ENCODE measurements around the gene PCNA.

The PCNA gene

GRCh38 chr20:5119435-5120184 lies at the start of gene PCNA:
PCNA (minus strand) TSS chr20:5119958; CDS start chr20:5119798, 160 bp downstream.
- DNase-seq (ENCODE audit: low spot score) = peak; percentile 95

DNA sequence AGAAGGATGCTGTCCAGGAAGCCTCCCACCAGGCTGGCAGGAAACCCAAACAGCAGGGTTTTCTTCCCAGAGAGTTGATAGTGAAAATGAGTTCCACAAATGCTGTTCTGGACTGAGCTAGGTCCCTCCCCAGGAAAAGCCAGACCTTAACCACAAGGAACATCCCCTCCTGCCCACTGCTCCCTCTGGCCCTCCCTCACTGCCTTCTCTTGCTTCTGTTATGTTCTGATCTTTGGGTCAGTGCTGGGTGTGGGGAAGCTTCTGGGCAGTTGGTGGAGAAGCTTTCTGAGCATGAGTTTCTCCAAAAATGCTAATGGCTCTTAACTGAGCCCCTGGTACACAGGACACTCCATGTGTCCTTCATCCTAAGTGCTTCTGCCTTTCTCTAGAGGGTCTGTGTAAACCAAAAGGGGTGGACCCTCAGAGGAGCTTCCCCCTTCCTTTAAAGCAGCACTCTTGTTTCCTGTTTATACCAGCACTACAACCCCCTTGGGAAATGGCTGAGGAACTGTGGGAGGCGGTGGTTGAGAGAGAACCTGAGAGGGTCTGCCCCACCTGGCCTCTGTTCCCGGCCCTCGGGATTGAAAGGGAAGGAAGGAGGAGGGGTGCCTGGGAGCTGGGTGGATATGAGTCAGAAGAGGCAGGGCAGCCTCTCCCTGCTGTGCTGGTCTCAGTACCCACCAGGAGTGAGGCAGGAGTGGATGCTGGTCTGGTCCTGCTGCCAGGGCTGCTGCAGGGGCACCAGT lies 49.1 kb upstream of the PCNA start:
- no peak for DNase-seq (ENCODE audit: low spot score)

DNA sequence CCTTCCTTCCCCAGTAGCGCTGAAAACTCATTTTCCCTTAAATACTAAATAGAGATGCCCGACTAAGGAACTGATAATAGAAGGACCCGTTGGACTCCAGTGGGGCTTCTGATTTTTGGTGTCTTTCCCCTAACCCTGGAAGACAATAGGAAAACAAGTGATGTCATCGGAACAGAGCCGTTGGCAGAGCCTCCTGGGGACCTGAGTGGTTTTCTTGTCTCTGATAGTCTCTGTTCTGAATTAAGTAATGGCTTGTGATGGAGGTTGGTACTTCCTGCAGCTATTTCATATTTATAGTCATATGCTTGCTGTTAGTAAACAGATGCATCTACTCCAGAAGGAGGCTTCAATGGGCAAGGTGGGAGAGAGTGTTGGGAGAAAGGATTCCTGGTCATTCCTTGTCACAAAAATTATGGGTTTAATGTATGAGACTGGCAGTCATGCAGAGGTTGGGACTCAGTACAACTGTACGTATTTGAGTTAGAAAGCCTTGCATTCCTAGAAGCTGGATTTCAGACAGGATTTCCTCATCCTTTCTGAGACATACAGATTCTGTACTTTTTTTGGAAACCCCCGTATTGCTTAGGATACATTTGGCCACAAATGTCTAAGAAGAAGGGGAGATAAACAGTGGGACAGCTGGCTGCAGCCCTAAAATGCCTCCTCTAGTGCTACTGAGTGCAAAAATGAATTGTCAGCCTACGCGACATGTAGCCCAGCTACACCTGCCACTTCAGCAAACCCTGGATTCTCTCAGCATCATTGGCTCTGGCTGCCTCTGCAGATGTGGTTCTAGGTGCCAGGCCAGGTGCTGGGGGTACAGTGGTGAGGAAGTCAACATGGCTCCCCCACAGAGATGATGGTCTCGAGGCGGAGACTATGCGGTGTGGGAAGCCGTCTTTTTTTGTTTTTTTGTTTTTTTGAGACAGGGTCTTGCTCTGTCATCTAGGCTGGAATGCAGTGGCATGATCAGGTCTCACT lies 45.2 kb upstream of the PCNA start:
- DNase-seq (ENCODE audit: low spot score) = no peak

DNA sequence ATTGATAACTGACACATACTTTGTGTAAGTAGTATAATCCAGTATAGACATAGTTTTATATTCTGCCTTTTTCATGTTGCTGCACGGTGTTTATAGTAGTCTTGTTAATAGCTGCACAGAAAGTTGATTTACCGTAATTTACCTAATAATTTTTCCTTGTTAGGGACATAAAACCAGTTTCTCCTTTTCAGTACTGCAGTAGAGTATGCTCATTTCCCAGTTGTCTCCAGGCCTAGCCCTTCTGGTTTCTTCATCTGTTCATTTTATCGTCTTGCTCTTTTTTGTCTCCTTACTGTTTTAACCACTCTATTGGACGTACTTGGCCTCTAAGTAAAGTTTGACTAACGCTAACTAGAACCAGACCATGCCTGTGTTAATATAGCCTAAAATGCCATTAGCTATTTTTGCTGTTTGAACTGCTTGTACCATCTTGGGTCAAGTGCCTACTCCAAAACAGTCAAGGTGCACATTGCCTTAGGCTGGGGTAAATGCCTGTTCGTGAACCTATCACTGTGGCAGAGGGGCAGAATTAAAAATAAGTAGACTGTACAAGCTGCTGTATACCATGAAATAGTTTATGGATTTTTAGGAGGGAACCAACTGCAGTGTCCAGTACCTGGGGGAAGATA lies 41.9 kb upstream of the PCNA start:
- no peak for DNase-seq (ENCODE audit: low spot score)

GRCh38 chr20:5160882-5161281 lies 41.1 kb upstream of the PCNA start:
- no peak for DNase-seq (ENCODE audit: low spot score)

DNA sequence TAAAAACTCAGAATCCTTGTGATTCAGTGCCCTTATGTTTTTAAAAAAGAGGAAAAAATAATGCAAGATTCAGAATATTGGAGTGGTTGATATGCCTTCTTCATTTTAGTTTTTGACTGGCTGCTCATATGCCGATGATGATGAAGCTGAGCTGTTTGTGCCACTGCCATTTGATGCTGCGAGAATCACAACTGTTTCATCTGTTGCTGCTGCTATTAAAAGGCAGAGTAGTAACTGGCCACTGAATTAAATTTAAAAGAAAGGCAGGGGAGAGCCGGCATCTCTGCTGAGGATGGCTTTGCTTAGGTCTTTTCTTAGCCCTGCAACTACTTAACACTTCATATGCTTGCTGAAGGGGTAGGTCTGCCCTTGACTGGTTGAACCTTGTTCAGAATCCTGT lies 40.2 kb upstream of the PCNA start:
- DNase-seq (ENCODE audit: low spot score) = no peak

DNA sequence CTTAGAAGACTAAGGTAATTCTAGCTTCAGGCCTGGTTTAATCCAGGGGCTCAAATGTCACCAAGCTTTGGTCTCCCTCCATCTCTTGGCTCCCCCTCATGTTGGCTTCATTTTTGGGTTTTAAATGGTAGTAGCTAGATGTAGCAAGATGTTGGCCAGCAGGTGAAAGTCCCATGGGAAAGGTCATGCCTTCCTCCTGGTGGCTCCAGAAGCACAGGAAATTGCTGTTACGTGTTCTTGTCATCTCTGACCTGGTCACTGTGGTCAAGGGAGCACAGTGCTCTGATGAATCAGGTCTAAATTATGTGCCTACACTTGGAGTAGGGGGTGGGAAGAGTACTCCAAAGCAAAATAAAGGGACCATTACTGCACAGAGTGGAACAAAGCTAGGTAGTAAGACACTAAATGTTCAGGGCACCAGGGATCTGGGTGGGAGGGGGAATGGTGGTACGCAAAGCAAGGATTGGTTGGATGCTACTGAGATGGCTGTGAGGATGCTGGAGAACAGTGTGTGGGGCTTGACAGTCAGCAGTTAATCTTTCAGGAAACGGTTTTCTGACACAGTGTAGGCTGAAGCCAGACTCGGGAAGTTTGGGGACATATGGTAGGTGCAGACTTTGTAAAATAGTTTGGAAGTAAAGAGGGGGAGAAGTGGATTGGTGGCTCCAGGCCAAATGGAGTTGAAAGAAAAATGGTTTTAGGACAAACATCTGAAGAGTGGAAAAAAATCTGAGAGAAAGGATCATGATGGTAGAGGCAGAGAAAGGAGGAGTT lies 37.1 kb upstream of the PCNA start:
- DNase-seq (ENCODE audit: low spot score) = no peak

DNA sequence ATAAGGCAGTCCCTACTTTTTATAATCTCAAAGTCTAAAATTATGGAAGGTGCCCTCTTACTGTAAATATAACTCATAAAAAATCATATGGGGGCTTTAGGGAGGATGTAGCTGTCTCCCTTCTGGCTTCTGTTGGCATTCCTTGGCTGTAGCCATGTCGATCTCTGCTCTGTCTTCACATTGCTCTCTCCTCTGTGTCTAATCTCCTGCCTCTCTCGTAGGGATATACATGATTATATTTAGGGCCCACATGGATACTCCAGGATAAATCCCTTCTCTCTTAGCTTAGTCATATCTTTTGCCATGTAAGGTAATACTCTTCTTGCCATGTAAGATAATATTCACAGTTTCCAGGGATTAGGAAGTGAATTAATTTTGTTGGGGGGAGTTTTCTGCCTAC lies 35.6 kb upstream of the PCNA start:
- no peak for DNase-seq (ENCODE audit: low spot score)

DNA sequence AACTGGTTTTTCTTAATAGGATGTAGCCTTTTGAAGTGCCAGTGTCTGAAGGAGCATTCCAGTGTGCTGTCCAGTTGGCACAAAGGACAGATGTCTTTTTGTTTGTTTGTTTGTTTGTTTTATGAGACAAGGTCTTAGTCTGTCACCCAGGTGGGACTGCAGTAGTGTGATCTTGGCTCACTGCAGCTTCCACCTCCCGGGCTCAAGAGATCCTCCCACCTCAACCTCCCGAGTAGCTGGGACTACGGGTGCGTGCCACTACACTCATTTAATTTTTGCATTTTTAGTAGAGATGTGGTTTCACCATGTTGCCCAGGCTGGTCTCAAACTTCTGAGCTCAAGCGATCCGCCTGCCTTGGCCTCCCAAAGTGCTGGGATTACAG lies 34.8 kb upstream of the PCNA start:
- no peak for DNase-seq (ENCODE audit: low spot score)

DNA sequence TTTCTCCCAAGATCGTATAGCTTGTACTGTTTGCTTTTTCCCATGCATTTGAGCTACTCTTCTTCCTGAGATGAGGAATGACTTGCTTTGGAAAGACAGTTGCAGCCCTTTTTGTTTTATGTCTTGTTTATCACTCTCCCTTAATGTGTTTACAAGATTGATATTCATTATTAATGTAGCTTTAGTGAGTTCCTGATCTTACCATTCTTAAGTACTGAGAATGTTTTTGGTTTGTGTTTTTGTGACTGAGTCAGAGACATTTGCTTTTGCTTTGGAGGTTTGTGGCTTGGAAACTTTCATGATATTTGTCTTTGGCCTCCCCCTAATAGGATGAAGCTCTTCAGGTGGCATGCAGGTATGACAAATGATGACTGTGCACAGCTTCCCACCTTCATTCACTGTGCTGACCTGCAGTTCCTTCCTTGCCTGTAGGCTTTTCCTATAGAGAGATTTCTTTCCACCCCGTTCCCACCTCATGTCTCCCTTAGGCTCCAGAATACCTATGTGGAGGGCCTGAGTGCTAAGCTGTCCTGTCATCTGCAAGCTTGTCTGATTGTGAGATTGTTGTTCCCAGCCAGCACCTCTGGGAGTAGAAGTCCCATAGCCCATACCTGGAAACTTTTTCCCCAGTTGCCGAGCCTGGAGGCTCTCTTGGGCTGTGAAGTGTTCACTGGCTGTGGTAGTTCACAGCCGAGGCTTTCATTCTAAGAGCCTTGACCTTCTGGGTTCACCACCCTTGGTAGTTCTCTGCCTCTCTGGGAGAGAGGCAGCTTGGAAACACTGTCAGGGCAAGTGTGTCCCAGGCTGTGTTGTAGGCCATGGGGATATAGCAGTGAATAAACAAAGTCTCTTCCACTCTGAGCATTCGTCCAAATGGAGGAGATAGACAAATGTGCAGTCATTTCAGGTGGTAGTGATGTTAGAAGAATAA lies 34.1 kb upstream of the PCNA start:
- DNase-seq (ENCODE audit: low spot score) = no peak

DNA sequence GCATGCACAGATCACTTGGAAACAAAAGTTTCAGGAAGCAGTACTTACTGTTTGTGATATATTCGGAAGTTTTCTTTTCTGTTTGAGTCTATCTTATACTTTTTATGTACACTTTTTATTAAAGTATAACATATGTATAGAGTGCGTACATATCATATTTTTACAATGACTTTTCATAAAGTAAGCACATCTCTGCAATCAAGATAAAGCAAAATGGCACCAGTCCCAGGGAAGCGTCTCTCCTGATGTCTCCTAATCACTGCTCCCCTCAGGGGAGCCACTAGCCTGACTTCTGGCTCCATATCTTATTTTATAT lies 33.4 kb upstream of the PCNA start:
- DNase-seq (ENCODE audit: low spot score) = no peak

- DNase-seq (ENCODE audit: low spot score) = no peak
These were observed 30.7 kb upstream of the PCNA start for GRCh38 chr20:5150226-5151076.

- no peak for DNase-seq (ENCODE audit: low spot score)
These were observed 30.1 kb upstream of the PCNA start for GRCh38 chr20:5149892-5150225.

GRCh38 chr20:5148581-5148980 lies 28.8 kb upstream of the PCNA start:
- no peak for DNase-seq (ENCODE audit: low spot score)

DNA sequence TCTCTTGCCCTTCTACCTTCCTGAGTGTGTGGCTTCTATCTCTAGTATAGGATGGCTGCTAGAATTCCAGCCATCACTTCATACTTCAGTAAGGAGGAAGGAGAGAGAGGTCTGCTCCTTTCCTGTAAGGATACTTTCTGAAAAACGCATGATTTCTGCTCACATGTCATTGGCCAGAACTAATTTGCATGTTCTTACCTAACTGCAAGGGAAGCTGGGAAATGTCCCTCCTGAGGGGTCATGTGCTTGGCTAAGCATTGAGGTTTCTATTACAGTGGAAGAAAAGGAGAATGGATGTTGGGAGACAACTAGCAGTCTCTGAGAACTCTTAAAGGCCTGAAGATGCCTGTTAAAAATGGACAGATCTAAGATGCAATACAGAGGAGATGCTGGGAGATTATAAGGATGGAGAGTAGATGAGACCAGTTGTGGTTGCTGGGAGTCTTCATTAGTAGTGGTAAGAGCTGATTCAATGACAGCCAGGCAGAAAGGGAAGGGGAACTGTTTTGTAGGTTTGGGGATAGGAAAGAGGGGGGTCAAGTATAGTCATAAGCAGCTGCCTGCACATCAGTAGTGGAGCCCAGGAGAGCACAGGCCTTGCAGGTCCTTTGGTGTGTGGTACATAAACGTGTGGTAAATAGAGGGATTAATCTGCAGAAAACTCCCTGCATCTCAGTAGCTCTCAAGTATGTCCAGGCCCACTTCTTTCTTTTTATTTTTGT lies 27.3 kb upstream of the PCNA start:
- no peak for DNase-seq (ENCODE audit: low spot score)

DNA sequence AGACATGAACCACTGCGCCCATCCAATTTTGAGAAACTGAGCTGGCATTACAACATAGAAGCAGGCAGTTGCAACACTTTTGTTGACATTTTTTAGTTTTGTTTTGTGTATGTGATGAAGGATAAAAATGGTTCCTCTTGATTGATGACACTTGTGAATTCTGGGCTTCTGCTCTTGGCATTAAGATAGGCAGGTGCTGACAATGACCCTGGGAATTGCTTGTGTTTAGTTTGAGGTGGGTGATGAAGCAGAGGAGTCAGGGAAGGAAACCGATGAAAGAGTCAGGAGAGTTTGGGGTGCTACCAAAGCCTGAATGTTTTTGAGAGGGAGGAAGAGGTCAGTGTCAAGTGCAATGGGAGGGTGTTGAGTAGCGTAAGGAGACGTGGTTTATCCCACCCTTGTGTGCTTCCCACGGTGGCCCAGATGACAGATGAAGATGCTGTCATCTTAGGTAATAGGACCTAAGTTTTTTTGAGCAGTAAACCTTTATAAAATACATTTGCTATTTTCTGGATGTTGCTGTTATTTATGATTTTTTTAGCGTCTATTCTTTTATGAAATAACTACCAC lies 26.4 kb upstream of the PCNA start:
- no peak for DNase-seq (ENCODE audit: low spot score)

- DNase-seq (ENCODE audit: low spot score) = no peak
These were observed 25.8 kb upstream of the PCNA start for GRCh38 chr20:5145365-5146098.

GRCh38 chr20:5143851-5144250 lies 24.1 kb upstream of the PCNA start:
- DNase-seq (ENCODE audit: low spot score) = no peak
